ENCODE results near the gene SMIM35. TPM values are rescaled to one million over a fixed set of nuclear protein-coding genes. Genes with fewer than 3 reads are reported as not detected.

The SMIM35 gene
- total and polyA plus RNA-seq, 4 donors = 0.06 to 0.17 (median 0.11) TPM

DNA sequence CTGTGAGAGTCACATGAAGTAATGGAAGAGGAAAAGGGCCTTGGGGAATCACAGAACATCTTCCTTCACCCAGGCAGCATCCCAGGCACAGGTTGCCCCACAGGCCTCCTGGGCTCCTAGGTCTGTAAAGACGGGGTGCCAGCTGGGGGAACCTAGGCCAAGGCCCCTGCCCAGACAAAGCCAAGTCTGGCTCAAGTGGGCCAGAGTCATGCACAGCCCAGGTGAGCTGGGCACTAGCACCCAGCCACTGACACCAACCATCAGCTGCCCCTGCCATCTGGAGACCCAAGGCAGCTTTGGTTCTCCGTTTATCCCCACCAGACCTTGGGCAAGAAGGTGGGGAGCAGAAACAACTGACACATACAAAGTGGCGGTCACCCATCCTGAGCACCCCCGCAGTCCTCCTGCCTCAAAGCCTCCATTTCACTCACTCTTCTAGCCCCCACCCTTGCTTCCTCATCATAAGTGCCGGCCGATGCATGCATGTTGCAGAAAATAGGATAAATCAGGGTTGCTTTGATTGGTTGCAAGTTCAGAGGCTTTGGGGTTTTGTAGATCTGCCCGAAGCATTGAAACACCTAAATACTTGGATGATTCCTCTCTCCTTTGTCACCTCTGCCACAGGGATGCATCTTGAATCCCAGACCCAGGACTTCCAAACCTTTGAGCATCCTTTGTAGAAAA, 36.4 kb downstream of the SMIM35 start:
- Histone ChIP-seq H3K36me3 (ENCODE audit: control insufficient read depth in 4 of 4, insufficient read depth in 4 of 4, low read length in 4 of 4) (no peaks in the 10 kb centered on the region), H3K4me3 (no peak overlapping the region), H3K27me3 (ENCODE audit: control insufficient read depth in 3 of 3, insufficient read depth in 3 of 3, low read length in 2 of 3) (peaks cover 0 to 2% (median 0%) of the 10 kb centered on the region in 3 donors), H3K9ac (ENCODE audit: insufficient read depth in 1 of 2, low read length in 2 of 2) (no peak overlapping the region), H3K9me3 (ENCODE audit: control insufficient read depth in 4 of 4, insufficient read depth in 3 of 4, low read length in 3 of 4) (no peaks in the 10 kb centered on the region), H3K27ac (ENCODE audit: low read depth in 1 of 2, low read length in 1 of 2) (no peak overlapping the region), H3K4me1 (ENCODE audit: control insufficient read depth in 5 of 5, insufficient read depth in 5 of 5, low read length in 5 of 5) (peaks cover 0 to 4% (median 2%) of the 10 kb centered on the region in 5 donors)
- no peak for DNase-seq
- no peak for ATAC-seq (ENCODE audit: insufficient read depth, low FRiP score)
- TF ChIP-seq, protein P1, sequence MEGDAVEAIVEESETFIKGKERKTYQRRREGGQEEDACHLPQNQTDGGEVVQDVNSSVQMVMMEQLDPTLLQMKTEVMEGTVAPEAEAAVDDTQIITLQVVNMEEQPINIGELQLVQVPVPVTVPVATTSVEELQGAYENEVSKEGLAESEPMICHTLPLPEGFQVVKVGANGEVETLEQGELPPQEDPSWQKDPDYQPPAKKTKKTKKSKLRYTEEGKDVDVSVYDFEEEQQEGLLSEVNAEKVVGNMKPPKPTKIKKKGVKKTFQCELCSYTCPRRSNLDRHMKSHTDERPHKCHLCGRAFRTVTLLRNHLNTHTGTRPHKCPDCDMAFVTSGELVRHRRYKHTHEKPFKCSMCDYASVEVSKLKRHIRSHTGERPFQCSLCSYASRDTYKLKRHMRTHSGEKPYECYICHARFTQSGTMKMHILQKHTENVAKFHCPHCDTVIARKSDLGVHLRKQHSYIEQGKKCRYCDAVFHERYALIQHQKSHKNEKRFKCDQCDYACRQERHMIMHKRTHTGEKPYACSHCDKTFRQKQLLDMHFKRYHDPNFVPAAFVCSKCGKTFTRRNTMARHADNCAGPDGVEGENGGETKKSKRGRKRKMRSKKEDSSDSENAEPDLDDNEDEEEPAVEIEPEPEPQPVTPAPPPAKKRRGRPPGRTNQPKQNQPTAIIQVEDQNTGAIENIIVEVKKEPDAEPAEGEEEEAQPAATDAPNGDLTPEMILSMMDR (IDR thresholded peaks at IDR 0.05; ENCODE audit: control extremely low read depth, extremely low read depth) = no peak
- WGBS, 2 donors = 92 to 94% methylated on average over 7 of the region's 7 CpGs

DNA sequence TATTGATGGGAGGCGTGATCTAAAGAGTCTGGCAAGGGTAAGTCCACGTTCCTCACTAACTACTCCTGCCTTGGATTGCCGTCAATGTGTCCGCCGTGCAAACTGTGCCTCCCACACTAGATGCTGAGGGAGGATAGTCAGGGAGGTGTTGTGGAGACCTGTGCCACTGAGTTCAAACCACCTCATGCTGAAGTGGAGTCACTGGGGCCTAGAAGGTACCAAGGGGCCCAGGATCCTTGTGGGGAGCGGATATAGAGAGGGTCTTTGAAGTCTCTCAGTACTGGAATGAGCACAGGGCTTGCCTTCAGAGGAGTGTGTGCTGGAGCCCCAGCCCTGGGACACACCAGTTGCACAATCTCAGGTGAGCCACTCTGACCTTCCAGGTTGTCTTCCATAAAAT, 37.0 kb downstream of the SMIM35 start:
- 93 to 96% methylated on average over 6 of the region's 6 CpGs for WGBS, 2 donors
- no peak for DNase-seq

DNA sequence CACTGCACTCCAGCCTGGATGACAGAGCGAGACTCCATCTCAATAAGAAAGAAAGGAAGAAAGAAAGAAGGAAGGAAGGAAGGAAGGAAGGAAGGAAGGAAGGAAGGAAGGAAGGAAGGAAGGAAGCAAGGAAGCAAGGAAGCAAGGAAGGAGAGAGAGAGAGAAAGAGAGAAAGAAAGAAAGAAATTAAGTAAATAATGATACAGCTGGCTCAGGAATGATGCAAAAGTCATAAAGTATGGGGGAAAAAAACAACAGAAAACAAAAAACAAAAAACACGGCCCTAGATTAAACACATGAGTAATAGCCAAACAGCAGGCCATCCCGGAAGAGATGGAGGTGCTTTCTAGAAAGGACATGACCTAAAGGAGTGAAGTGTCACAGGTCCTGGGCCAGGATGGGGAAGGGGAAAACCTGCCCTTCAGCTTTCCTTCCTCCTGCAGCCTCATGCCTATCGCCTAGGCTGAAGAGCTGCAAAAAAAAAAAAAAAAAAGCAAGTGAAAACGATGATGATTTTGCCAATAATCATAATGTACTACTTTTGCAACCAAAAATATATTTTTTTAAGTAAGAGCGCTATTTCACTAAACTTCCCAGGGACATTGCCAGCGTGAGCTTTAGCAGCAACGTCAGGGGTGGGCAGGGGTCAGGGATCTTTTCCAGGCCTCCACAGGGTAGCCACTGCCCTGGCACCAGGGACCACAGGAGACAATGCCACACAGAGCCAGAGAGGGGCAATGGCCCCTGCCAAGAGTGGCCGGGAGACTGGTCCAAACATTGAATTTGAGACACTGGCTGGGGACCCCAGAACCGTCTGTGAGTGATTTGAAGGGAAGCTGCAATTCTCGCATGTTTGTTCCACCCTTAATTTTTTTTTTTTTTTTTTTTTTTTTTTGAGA, 38.0 kb downstream of the SMIM35 start:
- no peaks in the 10 kb centered on the region for H3K36me3 ChIP-seq (ENCODE audit: control insufficient read depth in 4 of 4, insufficient read depth in 4 of 4, low read length in 4 of 4)
- peaks cover 0 to 2% (median 0%) of the 10 kb centered on the region in 3 donors for H3K27me3 ChIP-seq (ENCODE audit: control insufficient read depth in 3 of 3, insufficient read depth in 3 of 3, low read length in 2 of 3)
- H3K4me3 ChIP-seq = no peak overlapping the region
- H3K27ac ChIP-seq (ENCODE audit: low read depth in 1 of 2, low read length in 1 of 2) = no peak overlapping the region
- no peak for DNase-seq
- no peak for ATAC-seq (ENCODE audit: insufficient read depth, low FRiP score)
- WGBS, 2 donors = 67 to 69% methylated on average over 11 of the region's 11 CpGs
- no peaks in the 10 kb centered on the region for H3K9me3 ChIP-seq (ENCODE audit: control insufficient read depth in 4 of 4, insufficient read depth in 3 of 4, low read length in 3 of 4)
- H3K4me1 ChIP-seq (ENCODE audit: control insufficient read depth in 5 of 5, insufficient read depth in 5 of 5, low read length in 5 of 5) = peaks cover 0 to 4% (median 2%) of the 10 kb centered on the region in 5 donors
- no peak overlapping the region for H3K9ac ChIP-seq (ENCODE audit: insufficient read depth in 1 of 2, low read length in 2 of 2)
- TF ChIP-seq, protein P1 (IDR thresholded peaks at IDR 0.05; ENCODE audit: control extremely low read depth, extremely low read depth) = no peak

More for the DNA sequence above, 37.0 kb downstream of the SMIM35 start:
- no peak overlapping the region for H3K4me3 ChIP-seq
- no peak overlapping the region for H3K27ac ChIP-seq (ENCODE audit: low read depth in 1 of 2, low read length in 1 of 2)
- H3K9me3 ChIP-seq (ENCODE audit: control insufficient read depth in 4 of 4, insufficient read depth in 3 of 4, low read length in 3 of 4) = no peaks in the 10 kb centered on the region
- H3K36me3 ChIP-seq (ENCODE audit: control insufficient read depth in 4 of 4, insufficient read depth in 4 of 4, low read length in 4 of 4) = no peaks in the 10 kb centered on the region
- TF ChIP-seq, protein P1 (IDR thresholded peaks at IDR 0.05; ENCODE audit: control extremely low read depth, extremely low read depth) = no peak
- peaks cover 0 to 2% (median 0%) of the 10 kb centered on the region in 3 donors for H3K27me3 ChIP-seq (ENCODE audit: control insufficient read depth in 3 of 3, insufficient read depth in 3 of 3, low read length in 2 of 3)
- H3K9ac ChIP-seq (ENCODE audit: insufficient read depth in 1 of 2, low read length in 2 of 2) = no peak overlapping the region
- peaks cover 0 to 4% (median 2%) of the 10 kb centered on the region in 5 donors for H3K4me1 ChIP-seq (ENCODE audit: control insufficient read depth in 5 of 5, insufficient read depth in 5 of 5, low read length in 5 of 5)
- ATAC-seq (ENCODE audit: insufficient read depth, low FRiP score) = no peak

Measured in lung (tissue), 12 donors.